Regular cardiac myocyte (primary cell): Measurements from ENCODE around the gene TEX11. TPM values are rescaled to one million over a fixed set of nuclear protein-coding genes. Genes with fewer than 3 reads are reported as not detected.

Experiments used
- total RNA-seq: library from RNA; depleted of rRNA; stranded (reverse); fragments of >200 nt; gene quantifications from 2 replicates; pipeline ENCODE4 v1.2.3, GENCODE V29; 2014

The TEX11 gene
- not detected in 2 replicates for total RNA-seq

DNA sequence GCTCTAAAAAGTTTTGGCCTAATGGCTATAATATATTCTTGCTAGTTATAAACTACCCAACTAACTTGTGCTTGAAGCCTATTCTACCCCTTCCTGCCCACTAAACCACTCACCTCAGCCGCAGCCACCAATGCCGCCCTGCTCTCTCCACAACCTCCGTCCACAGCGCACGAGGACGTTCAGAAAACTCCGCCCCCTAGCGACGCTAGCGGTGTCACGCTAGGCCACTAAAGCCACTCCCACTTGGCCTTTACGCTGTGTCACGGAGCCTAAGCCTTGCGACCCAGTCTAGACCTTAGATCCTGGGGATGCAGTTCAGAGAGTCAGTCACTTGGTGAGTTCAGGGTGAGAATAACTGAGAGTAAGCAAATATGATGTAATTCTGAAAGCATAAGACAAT lies at the start of gene TEX11:
Gene TEX11, minus strand, starts transcription at position 171 of the 400 bp plus-strand sequence. CDS start 922 bp downstream, outside the sequence.

Other genes with a start within 250 kb of the TEX11 start
- not detected in 2 replicates for gene SLC7A3, start 22.4 kb upstream of the TEX11 start, total RNA-seq
- 62.0 and 62.9 TPM in 2 replicates for gene SNX12, start 159.6 kb upstream of the TEX11 start, total RNA-seq
- gene FOXO4, start 187.1 kb upstream of the TEX11 start, total RNA-seq: 2.7 and 6.8 TPM in 2 replicates
- not detected in 2 replicates for gene CXorf65, start 198.0 kb upstream of the TEX11 start, total RNA-seq
- not detected in 2 replicates for gene IL2RG, start 202.9 kb upstream of the TEX11 start, total RNA-seq
- gene MED12, start 209.9 kb upstream of the TEX11 start, total RNA-seq: 10.4 and 12.8 TPM in 2 replicates
- under 0.01 TPM in 2 replicates for gene NLGN3, start 236.1 kb upstream of the TEX11 start, total RNA-seq